MM.1S (cell line): ENCODE results near the gene GYS1.

Experiments used
- DNase-seq: peaks from one replicate; pipeline ENCODE4 v3.0.0-alpha.2; 2015
- H2AFZ ChIP-seq: fragments of 300-600 bp; sonication (generic); 2 replicates; pipeline ENCODE4 v1.6.0; 2016; ENCODE audit warnings: antibody characterized with exemption, low read length
- H3F3A ChIP-seq: fragments of 300-600 bp; sonication (generic); 2 replicates; pipeline ENCODE4 v1.6.1; 2016; ENCODE audit warnings: mild to moderate bottlenecking, antibody characterized with exemption, low read length, moderate library complexity, mixed read lengths; ENCODE audit not compliant: insufficient read depth
- H3K27ac ChIP-seq: fragments of 300-600 bp; sonication (generic); 2 replicates; pipeline ENCODE4 v1.5.1; 2016; ENCODE audit warnings: mild to moderate bottlenecking, low read length
- H3K27me3 ChIP-seq: fragments of 300-600 bp; sonication (generic); replicated peaks from 2 replicates; pipeline ENCODE4 v1.6.0; 2016; ENCODE audit warnings: low read length; ENCODE audit not compliant: insufficient read depth
- H3K36me3 ChIP-seq: fragments of 300-600 bp; sonication (generic); replicated peaks from 2 replicates; pipeline ENCODE4 v1.6.1; 2016; ENCODE audit warnings: mild to moderate bottlenecking, low read length, mixed read lengths; ENCODE audit not compliant: insufficient read depth
- H3K4me1 ChIP-seq: fragments of 300-600 bp; sonication (generic); 2 replicates; pipeline ENCODE4 v1.6.1; 2016; ENCODE audit warnings: low read length, mixed read lengths
- H3K4me2 ChIP-seq: fragments of 300-600 bp; sonication (generic); 2 replicates; pipeline ENCODE4 v1.6.0; 2016; ENCODE audit warnings: low read depth, low read length
- H3K4me3 ChIP-seq: fragments of 300-600 bp; sonication (generic); 2 replicates; pipeline ENCODE4 v1.5.1; 2016; ENCODE audit warnings: low read length, mixed read lengths
- H3K79me2 ChIP-seq: fragments of 300-600 bp; sonication (generic); 2 replicates; pipeline ENCODE4 v1.6.1; 2016; ENCODE audit warnings: mixed run types, low read length, mixed read lengths
- H3K9ac ChIP-seq: fragments of 300-600 bp; sonication (generic); 2 replicates; pipeline ENCODE4 v1.6.1; 2016; ENCODE audit warnings: low read length, mixed read lengths
- H3K9me2 ChIP-seq: fragments of 300-600 bp; sonication (generic); replicated peaks from 2 replicates; pipeline ENCODE4 v1.6.1; 2016; ENCODE audit warnings: mild to moderate bottlenecking, low read length, mixed read lengths; ENCODE audit not compliant: insufficient read depth
- H3K9me3 ChIP-seq: fragments of 300-600 bp; sonication (generic); replicated peaks from 2 replicates; pipeline ENCODE4 v1.6.1; 2016; ENCODE audit warnings: mild to moderate bottlenecking, low read length, mixed read lengths; ENCODE audit not compliant: insufficient read depth
- H4K20me1 ChIP-seq: fragments of 300-600 bp; sonication (generic); 2 replicates; pipeline ENCODE4 v1.6.1; 2016; ENCODE audit warnings: mild to moderate bottlenecking, low read length, moderate library complexity, mixed read lengths; ENCODE audit not compliant: insufficient read depth
- EZH2 ChIP-seq: fragments of 300-600 bp; sonication (generic); optimal IDR thresholded peaks from 2 replicates; pipeline ENCODE3; 2017; ENCODE audit warnings: low read depth, mild to moderate bottlenecking, antibody characterized with exemption, low read length, mixed read lengths
- EZH2phosphoT487 ChIP-seq: fragments of 300-600 bp; sonication (generic); IDR thresholded peaks from 2 replicates; pipeline ENCODE4 v1.6.1; 2018; ENCODE audit warnings: antibody characterized with exemption, low read length
- TF ChIP-seq, protein P1 (sequence below): fragments of 300-600 bp; sonication (generic); IDR thresholded peaks from 2 replicates; pipeline ENCODE4 v1.5.1; 2016; ENCODE audit warnings: antibody characterized with exemption, low read length, mixed read lengths

The GYS1 gene

GRCh38 chr19:48994035-48994386, 902 bp upstream of the GYS1 start:
- Histone ChIP-seq H3K9ac (peak overlapping the region; percentile 87), H3K4me3 (peak overlapping the region; percentile 96), H3K9me2 (no peaks in the 10 kb centered on the region), H3K27ac (peak overlapping the region; percentile 89; the same call in 1 of the 2 replicates), H4K20me1 (no peaks in the 10 kb centered on the region), H3K27me3 (no peaks in the 10 kb centered on the region), H3K4me1 (peaks cover 10% of the 10 kb centered on the region), H3K79me2 (peaks cover 79% of the 10 kb centered on the region), H3K9me3 (no peaks in the 10 kb centered on the region), H3K4me2 (peak overlapping the region; percentile 89), H2AFZ (peak overlapping the region; percentile 52), H3K36me3 (no peaks in the 10 kb centered on the region), H3F3A (no peaks in the 10 kb centered on the region)
- no peak for DNase-seq
- no peak for TF ChIP-seq EZH2
- TF ChIP-seq, protein P1, sequence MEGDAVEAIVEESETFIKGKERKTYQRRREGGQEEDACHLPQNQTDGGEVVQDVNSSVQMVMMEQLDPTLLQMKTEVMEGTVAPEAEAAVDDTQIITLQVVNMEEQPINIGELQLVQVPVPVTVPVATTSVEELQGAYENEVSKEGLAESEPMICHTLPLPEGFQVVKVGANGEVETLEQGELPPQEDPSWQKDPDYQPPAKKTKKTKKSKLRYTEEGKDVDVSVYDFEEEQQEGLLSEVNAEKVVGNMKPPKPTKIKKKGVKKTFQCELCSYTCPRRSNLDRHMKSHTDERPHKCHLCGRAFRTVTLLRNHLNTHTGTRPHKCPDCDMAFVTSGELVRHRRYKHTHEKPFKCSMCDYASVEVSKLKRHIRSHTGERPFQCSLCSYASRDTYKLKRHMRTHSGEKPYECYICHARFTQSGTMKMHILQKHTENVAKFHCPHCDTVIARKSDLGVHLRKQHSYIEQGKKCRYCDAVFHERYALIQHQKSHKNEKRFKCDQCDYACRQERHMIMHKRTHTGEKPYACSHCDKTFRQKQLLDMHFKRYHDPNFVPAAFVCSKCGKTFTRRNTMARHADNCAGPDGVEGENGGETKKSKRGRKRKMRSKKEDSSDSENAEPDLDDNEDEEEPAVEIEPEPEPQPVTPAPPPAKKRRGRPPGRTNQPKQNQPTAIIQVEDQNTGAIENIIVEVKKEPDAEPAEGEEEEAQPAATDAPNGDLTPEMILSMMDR = no peak
- no peak for TF ChIP-seq EZH2phosphoT487

DNA sequence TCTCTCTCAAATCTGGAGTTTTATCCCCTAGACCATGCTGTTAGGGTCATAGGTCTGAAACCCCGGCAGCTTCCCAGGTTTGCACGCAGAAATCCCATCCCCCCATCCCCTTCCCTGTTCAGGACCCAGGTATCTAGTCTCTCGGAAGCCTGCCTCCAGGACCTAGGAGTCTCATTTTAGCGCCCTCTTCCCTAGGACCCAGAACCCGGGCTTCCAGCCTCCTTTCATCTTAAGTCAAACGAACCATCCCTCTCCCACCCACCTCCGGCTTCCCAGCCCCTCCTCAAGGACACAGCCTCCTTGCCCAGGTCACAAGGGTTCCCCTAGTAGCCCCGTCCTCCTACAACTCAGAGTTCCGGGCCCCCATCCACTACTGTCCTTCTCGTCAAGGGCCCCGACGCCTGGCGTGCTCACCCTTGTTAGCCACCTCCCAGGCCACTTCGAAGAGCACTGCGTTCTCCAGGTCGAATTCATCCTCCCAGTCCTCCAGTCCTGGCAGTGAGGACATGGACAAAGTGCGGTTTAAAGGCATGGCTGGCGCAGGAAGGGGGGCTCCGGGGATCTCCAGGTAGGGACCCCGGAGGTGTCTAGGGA, 431 bp downstream of the GYS1 start:
- no peaks in the 10 kb centered on the region for H3K9me3 ChIP-seq
- peak overlapping the region; percentile 69 for H2AFZ ChIP-seq
- H3K4me1 ChIP-seq = peaks cover 10% of the 10 kb centered on the region
- peak overlapping the region; percentile 89; the same call in 1 of the 2 replicates for H3K27ac ChIP-seq
- TF ChIP-seq EZH2 = no peak
- no peak for TF ChIP-seq EZH2phosphoT487
- TF ChIP-seq, protein P1 = no peak
- H3K4me2 ChIP-seq = peak overlapping the region; percentile 62
- H3K4me3 ChIP-seq = peak overlapping the region; percentile 96
- no peaks in the 10 kb centered on the region for H3K27me3 ChIP-seq
- H3K36me3 ChIP-seq = no peaks in the 10 kb centered on the region
- H4K20me1 ChIP-seq = no peaks in the 10 kb centered on the region
- H3F3A ChIP-seq = no peaks in the 10 kb centered on the region
- DNase-seq = no peak
- H3K9me2 ChIP-seq = no peaks in the 10 kb centered on the region
- H3K9ac ChIP-seq = peak overlapping the region; percentile 75
- peaks cover 68% of the 10 kb centered on the region for H3K79me2 ChIP-seq

GRCh38 chr19:48991873-48992580, 1.1 kb downstream of the GYS1 start:
- TF ChIP-seq EZH2 (no peak), EZH2phosphoT487 (no peak)
- TF ChIP-seq, protein P1 = no peak
- Histone ChIP-seq H3K27me3 (no peaks in the 10 kb centered on the region), H3K79me2 (peaks cover 63% of the 10 kb centered on the region), H3F3A (no peaks in the 10 kb centered on the region), H3K4me3 (peak overlapping the region; percentile 96), H3K4me2 (peak overlapping the region; percentile 62), H3K9me2 (no peaks in the 10 kb centered on the region), H3K9ac (peak overlapping the region; percentile 75), H4K20me1 (no peaks in the 10 kb centered on the region), H3K36me3 (no peaks in the 10 kb centered on the region), H3K27ac (peak overlapping the region; percentile 89; the same call in 1 of the 2 replicates), H2AFZ (peak overlapping the region; percentile 69), H3K9me3 (no peaks in the 10 kb centered on the region), H3K4me1 (peaks cover 10% of the 10 kb centered on the region)
- DNase-seq = peak; percentile 37
